HepG2 (cell line): ENCODE results near the gene CYP2A6. TPM values are rescaled to one million over a fixed set of nuclear protein-coding genes. Genes with fewer than 3 reads are reported as not detected.

ENCODE experiments used
- CREM ChIP-seq, 2 experiments: sonication (generic) in 1 of 2; formaldehyde crosslinking in 1 of 2; IDR thresholded peaks; 2 replicates each; pipeline versions ENCODE4 v1.4.0 to v1.6.1; 2016 to 2020; ENCODE audit warnings: antibody characterized with exemption in 1 of 2, mild to moderate bottlenecking in 1 of 2, missing genetic modification reagents in 1 of 2
- DPF2 ChIP-seq: sonication (generic); formaldehyde crosslinking; IDR thresholded peaks from 2 replicates; pipeline ENCODE4 v1.4.0; 2020; ENCODE audit warnings: mild to moderate bottlenecking, low read depth, missing genetic modification reagents, borderline replicate concordance
- FOSL1 ChIP-seq: sonication (generic); formaldehyde crosslinking; IDR thresholded peaks from 2 replicates; pipeline ENCODE4 v1.9.0; 2021; ENCODE audit warnings: missing genetic modification reagents, borderline replicate concordance
- GABPB1 ChIP-seq: IDR thresholded peaks from 2 replicates; pipeline ENCODE4 v1.6.1; 2016; ENCODE audit warnings: mild to moderate bottlenecking, missing genetic modification reagents, moderate library complexity, missing compliant biosample characterization
- HOXA3 ChIP-seq: sonication (generic); formaldehyde crosslinking; IDR thresholded peaks from 2 replicates; pipeline ENCODE4 v1.5.0; 2020; ENCODE audit warnings: missing genetic modification reagents
- KDM2A ChIP-seq: sonication (generic); formaldehyde crosslinking; IDR thresholded peaks from 2 replicates; pipeline ENCODE4 v1.4.0; 2020; ENCODE audit warnings: low read depth, missing genetic modification reagents, borderline replicate concordance
- KLF9 ChIP-seq: IDR thresholded peaks from 2 replicates; pipeline ENCODE4 v1.6.1; 2016; ENCODE audit warnings: low read depth
- NFYB ChIP-seq: sonication (generic); formaldehyde crosslinking; IDR thresholded peaks from 2 replicates; pipeline ENCODE4 v1.4.0; 2020; ENCODE audit warnings: missing genetic modification reagents
- RBAK ChIP-seq: sonication (generic); formaldehyde crosslinking; IDR thresholded peaks from 2 replicates; pipeline ENCODE4 v1.5.1; 2020; ENCODE audit warnings: mild to moderate bottlenecking, missing genetic modification reagents
- SKI ChIP-seq: fragments of 450-650 bp; IDR thresholded peaks from one replicate; pipeline ENCODE4 v1.6.1; 2018; ENCODE audit warnings: mild to moderate bottlenecking; ENCODE audit not compliant: partially characterized antibody
- SMARCE1 ChIP-seq: fragments of 450-650 bp; IDR thresholded peaks from 2 replicates; pipeline ENCODE4 v1.6.1; 2017; ENCODE audit warnings: borderline replicate concordance
- TMF1 ChIP-seq: sonication (generic); formaldehyde crosslinking; IDR thresholded peaks from 2 replicates; pipeline ENCODE4 v1.8.1; 2022; ENCODE audit warnings: low read depth, missing genetic modification reagents
- TOE1 ChIP-seq: sonication (generic); formaldehyde crosslinking; IDR thresholded peaks from 2 replicates; pipeline ENCODE4 v1.4.0; 2020; ENCODE audit warnings: mild to moderate bottlenecking, missing genetic modification reagents
- ZFP36L1 ChIP-seq: sonication (generic); formaldehyde crosslinking; IDR thresholded peaks from 2 replicates; pipeline ENCODE4 v1.8.0; 2022; ENCODE audit warnings: mild to moderate bottlenecking, missing genetic modification reagents, moderate library complexity
- ZMYM2 ChIP-seq: sonication (generic); formaldehyde crosslinking; IDR thresholded peaks from 2 replicates; pipeline ENCODE4 v1.8.0; 2022; ENCODE audit warnings: mild to moderate bottlenecking, missing genetic modification reagents
- ZNF138 ChIP-seq: sonication (generic); formaldehyde crosslinking; IDR thresholded peaks from 2 replicates; pipeline ENCODE4 v1.5.0; 2020; ENCODE audit warnings: mild to moderate bottlenecking, low read depth, missing genetic modification reagents
- ZNF432 ChIP-seq: sonication (generic); formaldehyde crosslinking; IDR thresholded peaks from 2 replicates; pipeline ENCODE4 v1.5.0; 2020; ENCODE audit warnings: missing genetic modification reagents, mild to moderate bottlenecking, borderline replicate concordance
- ZNF572 ChIP-seq: sonication (generic); formaldehyde crosslinking; IDR thresholded peaks from 2 replicates; pipeline ENCODE4 v1.5.1; 2020; ENCODE audit warnings: mild to moderate bottlenecking, missing genetic modification reagents
- ZNF577 ChIP-seq: sonication (generic); formaldehyde crosslinking; IDR thresholded peaks from 2 replicates; pipeline ENCODE4 v1.4.0; 2020; ENCODE audit warnings: mild to moderate bottlenecking, low read depth, missing genetic modification reagents, borderline replicate concordance
- ZNF598 ChIP-seq: sonication (generic); formaldehyde crosslinking; IDR thresholded peaks from 2 replicates; pipeline ENCODE4 v1.5.1; 2020; ENCODE audit warnings: mild to moderate bottlenecking, missing genetic modification reagents, borderline replicate concordance
- polyA plus RNA-seq, 8 experiments: library from polyadenylated mRNA; depleted of rRNA in 3 of 8; stranded (reverse) in 7 of 8; unstranded in 1 of 8; fragments of >200 nt; fragmentation: Illumina TruSeq in 4 of 8; extraction: Trizol in 4 of 8; gene quantifications; 2 replicates each; pipeline versions ENCODE4 v1.2.1 to v1.2.3, GENCODE V29; 2011 to 2016; ENCODE audit warnings: low read depth in 4 of 8, missing spikeins in 1 of 8, mixed read lengths in 1 of 8; ENCODE audit not compliant: insufficient read depth in 1 of 8
- total RNA-seq, 5 experiments: library from RNA; depleted of rRNA; stranded (reverse); fragments of >200 nt; fragmentation: Illumina TruSeq; extraction: Trizol; gene quantifications; 2 replicates each; pipeline ENCODE4 v1.2.3, GENCODE V29; 2016; ENCODE audit warnings: low read depth in 1 of 5
- TF ChIP-seq, protein P1 (sequence below): sonication (generic); formaldehyde crosslinking; IDR thresholded peaks from 2 replicates; pipeline ENCODE4 v1.8.0; 2022; ENCODE audit warnings: missing genetic modification reagents, mild to moderate bottlenecking, inconsistent platforms, borderline replicate concordance
- TF ChIP-seq, protein P2 (sequence below): sonication (generic); formaldehyde crosslinking; IDR thresholded peaks from 2 replicates; pipeline ENCODE4 v1.4.0; 2020; ENCODE audit warnings: missing genetic modification reagents, borderline replicate concordance
- TF ChIP-seq, protein P3 (sequence below): sonication (generic); formaldehyde crosslinking; IDR thresholded peaks from 2 replicates; pipeline ENCODE4 v1.5.1; 2020; ENCODE audit warnings: missing genetic modification reagents, mild to moderate bottlenecking, borderline replicate concordance
- TF ChIP-seq, protein P4 (sequence below): sonication (generic); formaldehyde crosslinking; IDR thresholded peaks from 2 replicates; pipeline ENCODE4 v1.4.0; 2020; ENCODE audit warnings: missing genetic modification reagents

The CYP2A6 gene
- total and polyA plus RNA-seq, 2 of the 13 experiments (the other 11 are each of a cell fraction or from before 2014, with no cell fraction given): not detected

DNA sequence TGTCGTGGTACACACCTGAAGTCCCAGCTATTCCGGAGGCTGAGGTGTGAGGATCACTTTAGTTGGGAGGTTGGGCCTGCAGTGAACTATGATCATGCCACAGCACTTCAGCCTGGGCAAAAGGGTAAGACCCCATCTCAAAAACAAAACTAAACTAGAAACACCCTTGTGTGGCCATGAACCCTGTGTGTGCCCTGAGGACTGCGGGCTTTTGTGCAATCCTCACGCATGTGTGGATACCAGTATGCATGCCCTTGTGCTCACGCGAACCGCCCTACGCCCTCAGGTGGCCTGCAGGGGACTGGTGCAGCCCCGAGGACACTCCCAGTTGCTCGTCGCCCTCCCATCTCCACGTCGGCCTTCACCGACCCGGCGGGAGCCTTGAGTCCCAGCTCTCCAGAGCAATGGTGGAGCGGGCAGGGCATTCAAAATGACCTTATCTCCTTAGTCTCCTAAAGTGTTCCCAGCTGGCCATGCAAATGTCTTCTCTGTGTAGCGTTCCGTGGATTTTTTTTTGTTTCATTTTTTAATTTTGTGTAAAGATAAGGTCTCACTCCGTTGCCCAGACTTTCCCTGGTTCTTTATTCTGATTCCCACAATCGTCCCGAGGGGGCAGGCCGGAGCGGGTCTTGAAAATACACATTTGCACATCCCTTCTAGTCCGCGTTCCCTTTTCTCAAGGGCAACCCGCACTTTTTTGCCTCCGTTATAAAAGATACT lies 52.1 kb downstream of the CYP2A6 start (continued):
- TF ChIP-seq, protein P1, sequence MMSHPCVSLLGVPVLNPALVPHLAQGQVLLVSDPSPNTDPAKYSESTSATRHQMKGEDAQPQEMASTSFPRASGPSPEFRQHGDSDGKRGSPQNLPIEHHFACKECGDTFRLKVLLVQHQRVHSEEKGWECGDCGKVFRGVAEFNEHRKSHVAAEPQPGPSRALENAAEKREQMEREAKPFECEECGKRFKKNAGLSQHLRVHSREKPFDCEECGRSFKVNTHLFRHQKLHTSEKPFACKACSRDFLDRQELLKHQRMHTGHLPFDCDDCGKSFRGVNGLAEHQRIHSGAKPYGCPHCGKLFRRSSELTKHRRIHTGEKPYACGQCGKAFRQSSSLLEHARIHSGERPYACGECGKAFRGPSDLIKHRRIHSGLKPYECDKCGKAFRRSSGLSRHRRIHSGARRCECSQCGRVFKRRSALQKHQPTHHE: no peak
- no peak for TF ChIP-seq ZNF138
- no peak for TF ChIP-seq FOSL1 (CRISPR knock-in tag)
- no peak for TF ChIP-seq ZFP36L1 (CRISPR knock-in tag)
- TF ChIP-seq ZNF432 (CRISPR knock-in tag): no peak
- no peak for TF ChIP-seq TMF1 (CRISPR knock-in tag)
- no peak for TF ChIP-seq DPF2 (CRISPR knock-in tag)
- TF ChIP-seq, protein P2, sequence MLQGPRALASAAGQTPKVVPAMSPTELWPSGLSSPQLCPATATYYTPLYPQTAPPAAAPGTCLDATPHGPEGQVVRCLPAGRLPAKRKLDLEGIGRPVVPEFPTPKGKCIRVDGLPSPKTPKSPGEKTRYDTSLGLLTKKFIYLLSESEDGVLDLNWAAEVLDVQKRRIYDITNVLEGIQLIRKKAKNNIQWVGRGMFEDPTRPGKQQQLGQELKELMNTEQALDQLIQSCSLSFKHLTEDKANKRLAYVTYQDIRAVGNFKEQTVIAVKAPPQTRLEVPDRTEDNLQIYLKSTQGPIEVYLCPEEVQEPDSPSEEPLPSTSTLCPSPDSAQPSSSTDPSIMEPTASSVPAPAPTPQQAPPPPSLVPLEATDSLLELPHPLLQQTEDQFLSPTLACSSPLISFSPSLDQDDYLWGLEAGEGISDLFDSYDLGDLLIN (CRISPR knock-in tag): no peak
- TF ChIP-seq, protein P3, sequence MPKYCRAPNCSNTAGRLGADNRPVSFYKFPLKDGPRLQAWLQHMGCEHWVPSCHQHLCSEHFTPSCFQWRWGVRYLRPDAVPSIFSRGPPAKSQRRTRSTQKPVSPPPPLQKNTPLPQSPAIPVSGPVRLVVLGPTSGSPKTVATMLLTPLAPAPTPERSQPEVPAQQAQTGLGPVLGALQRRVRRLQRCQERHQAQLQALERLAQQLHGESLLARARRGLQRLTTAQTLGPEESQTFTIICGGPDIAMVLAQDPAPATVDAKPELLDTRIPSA (CRISPR knock-in tag): no peak
- peak; percentile 36; the same call in 1 of the 2 replicates for TF ChIP-seq ZMYM2 (CRISPR knock-in tag)
- peak; percentile 42 for TF ChIP-seq SKI
- TF ChIP-seq SMARCE1: no peak
- no peak for TF ChIP-seq RBAK (CRISPR knock-in tag)
- no peak for TF ChIP-seq ZNF577 (CRISPR knock-in tag)
- TF ChIP-seq KLF9 (CRISPR knock-in tag): no peak
- TF ChIP-seq, protein P4, sequence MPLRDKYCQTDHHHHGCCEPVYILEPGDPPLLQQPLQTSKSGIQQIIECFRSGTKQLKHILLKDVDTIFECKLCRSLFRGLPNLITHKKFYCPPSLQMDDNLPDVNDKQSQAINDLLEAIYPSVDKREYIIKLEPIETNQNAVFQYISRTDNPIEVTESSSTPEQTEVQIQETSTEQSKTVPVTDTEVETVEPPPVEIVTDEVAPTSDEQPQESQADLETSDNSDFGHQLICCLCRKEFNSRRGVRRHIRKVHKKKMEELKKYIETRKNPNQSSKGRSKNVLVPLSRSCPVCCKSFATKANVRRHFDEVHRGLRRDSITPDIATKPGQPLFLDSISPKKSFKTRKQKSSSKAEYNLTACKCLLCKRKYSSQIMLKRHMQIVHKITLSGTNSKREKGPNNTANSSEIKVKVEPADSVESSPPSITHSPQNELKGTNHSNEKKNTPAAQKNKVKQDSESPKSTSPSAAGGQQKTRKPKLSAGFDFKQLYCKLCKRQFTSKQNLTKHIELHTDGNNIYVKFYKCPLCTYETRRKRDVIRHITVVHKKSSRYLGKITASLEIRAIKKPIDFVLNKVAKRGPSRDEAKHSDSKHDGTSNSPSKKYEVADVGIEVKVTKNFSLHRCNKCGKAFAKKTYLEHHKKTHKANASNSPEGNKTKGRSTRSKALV (CRISPR knock-in tag): no peak
- peak; percentile 42; the same call in 1 of the 2 replicates for TF ChIP-seq GABPB1
- TF ChIP-seq ZNF572 (CRISPR knock-in tag): 0 out of 2 replicates have a peak, but pooled peaks have one; percentile 19
- no peak; the same call in 1 of the 2 replicates for TF ChIP-seq TOE1 (CRISPR knock-in tag)
- no peak for TF ChIP-seq ZNF598 (CRISPR knock-in tag)
- no peak; the same call in 1 of the 2 replicates for TF ChIP-seq NFYB (CRISPR knock-in tag)
- TF ChIP-seq CREM (IDR thresholded peaks at IDR 0.05): no peak
- TF ChIP-seq CREM (CRISPR knock-in tag; IDR thresholded peaks at IDR 0.05): 0 out of 2 replicates have a peak, but pooled peaks have one; percentile 42
- TF ChIP-seq HOXA3 (CRISPR knock-in tag): peak; percentile 80; the same call in 1 of the 2 replicates
- no peak; the same call in 1 of the 2 replicates for TF ChIP-seq KDM2A (CRISPR knock-in tag)
